SJCRH30 (cell line): Measurements from ENCODE around the gene MYO1E. TPM values are rescaled to one million over a fixed set of nuclear protein-coding genes. Genes with fewer than 3 reads are reported as not detected.
"Not testable (repeated sequence)": the region's sequence is repeated elsewhere in the genome, so short reads cannot be mapped to it uniquely, and the experiment has no call there.

ENCODE experiments used
- DNase-seq, 2 experiments: peaks; one replicate each; pipeline ENCODE4 v3.0.0-alpha.2; 2015 to 2020
- H3K27ac ChIP-seq: fragments of 250-450 bp; sonication (Bioruptor Pico); 2 replicates; pipeline ENCODE4 v1.5.1; 2020; ENCODE audit warnings: mild to moderate bottlenecking, moderate library complexity
- H3K27me3 ChIP-seq: fragments of 250-450 bp; sonication (Bioruptor Pico); 2 replicates; pipeline ENCODE4 v1.5.1; 2020; ENCODE audit warnings: mild to moderate bottlenecking, moderate library complexity
- H3K36me3 ChIP-seq: fragments of 250-450 bp; sonication (Bioruptor Pico); 2 replicates; pipeline ENCODE4 v1.5.1; 2020; ENCODE audit warnings: mild to moderate bottlenecking, moderate library complexity
- H3K4me1 ChIP-seq: fragments of 250-450 bp; sonication (Bioruptor Pico); 2 replicates; pipeline ENCODE4 v1.5.1; 2020; ENCODE audit warnings: mild to moderate bottlenecking, moderate library complexity
- H3K4me3 ChIP-seq: fragments of 250-450 bp; sonication (Bioruptor Pico); 2 replicates; pipeline ENCODE4 v1.5.1; 2020; ENCODE audit warnings: mild to moderate bottlenecking, moderate library complexity
- H3K9me3 ChIP-seq: fragments of 250-450 bp; sonication (Bioruptor Pico); replicated peaks from 2 replicates; pipeline ENCODE4 v1.5.1; 2020; ENCODE audit warnings: mild to moderate bottlenecking, moderate library complexity
- total RNA-seq: library from RNA; depleted of rRNA; stranded (reverse); fragments of >200 nt; shearing (Covaris generic); gene quantifications from 2 replicates; pipeline ENCODE4 v1.2.3, GENCODE V29; 2014; rRNA removed

MYO1E gene
- total RNA-seq = 116 and 176 TPM in 2 replicates

DNA sequence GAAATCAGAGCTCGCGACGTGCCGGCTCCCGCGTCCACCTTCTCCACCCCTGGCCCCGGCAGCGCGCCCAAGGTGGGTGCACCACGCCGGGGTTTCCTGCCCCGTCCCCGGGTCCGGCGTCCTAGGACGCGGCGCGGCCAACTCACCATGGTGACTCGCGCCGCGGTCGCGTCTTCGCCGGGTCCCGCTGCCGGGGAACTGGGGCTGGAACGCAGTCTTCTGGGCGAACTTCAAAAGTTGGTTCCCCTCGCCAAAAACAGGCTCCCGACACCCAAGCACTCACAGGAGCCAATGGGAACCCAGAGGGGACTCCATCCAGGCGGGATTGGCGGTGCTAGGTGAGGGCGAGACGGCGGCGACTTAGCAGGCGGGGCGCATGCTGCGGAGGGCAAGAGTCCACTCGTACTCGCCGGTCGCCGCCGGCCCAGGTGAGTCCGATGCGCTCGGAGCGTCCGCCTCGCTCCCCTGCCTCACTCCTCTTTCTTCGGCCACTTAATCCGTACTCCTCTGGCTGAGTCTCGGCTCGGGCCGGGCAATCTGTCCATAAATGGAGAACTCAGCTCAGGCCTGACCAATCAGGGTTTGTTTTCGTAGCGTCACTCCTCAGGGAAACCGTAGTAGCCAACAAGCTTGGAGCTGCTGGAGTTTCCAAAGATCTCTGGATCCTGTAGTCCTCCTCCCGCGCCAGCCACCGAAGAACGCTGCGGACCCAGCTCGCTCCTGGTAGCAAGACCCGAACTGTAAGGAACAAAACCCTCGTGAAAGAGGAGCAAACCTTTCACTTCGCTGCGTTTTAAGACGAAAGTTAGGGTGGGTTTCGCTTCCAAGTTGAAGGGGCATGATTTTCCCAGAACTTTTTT, at the start of gene MYO1E:
Gene MYO1E, minus strand, starts transcription at position 520 of the 860 bp plus-strand sequence. Its CDS starts 371 bp downstream, at position 149.
- no peaks in the 10 kb centered on the region for H3K27me3 ChIP-seq
- H3K4me3 ChIP-seq = peak within 1 kb of the TSS; percentile 80
- H3K9me3 ChIP-seq = no peaks in the 10 kb centered on the region
- H3K36me3 ChIP-seq = peaks cover 5% of the 10 kb centered on the region
- peaks cover 9% of the 10 kb centered on the region for H3K4me1 ChIP-seq
- peak within 1 kb of the TSS; percentile 72 for H3K27ac ChIP-seq
- DNase-seq = peak; percentile 94 to 98

DNA sequence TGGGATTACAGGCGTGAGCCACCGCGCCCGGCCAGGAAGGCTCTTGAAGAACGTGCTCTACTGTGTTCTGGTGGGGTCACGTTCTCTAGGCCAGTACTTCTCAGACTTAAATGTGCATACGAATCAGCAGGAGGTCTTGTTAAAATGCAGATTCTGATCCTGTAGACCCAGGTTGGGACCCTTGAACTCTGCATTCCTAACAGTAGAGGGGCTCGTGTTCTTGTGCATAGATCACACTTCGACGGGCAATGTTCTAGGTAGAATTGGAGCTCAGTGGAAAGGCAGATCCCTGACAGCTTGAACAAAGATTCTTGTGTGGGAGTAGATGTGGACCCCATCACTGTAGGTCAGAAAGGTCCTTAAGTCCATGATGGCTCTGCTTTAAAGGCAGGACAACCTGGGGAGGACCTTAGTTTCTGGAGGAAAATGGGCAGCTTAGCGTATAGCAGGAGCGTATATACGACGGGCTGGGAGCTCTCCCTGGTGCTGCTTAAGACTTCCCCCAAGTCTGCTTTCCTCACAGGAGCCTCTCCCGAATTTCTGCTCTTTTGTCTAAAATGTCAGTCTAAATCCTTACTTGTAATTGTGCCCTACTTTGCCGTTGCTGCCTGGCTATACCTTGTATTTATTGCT, 48.4 kb upstream of the MYO1E start:
- H3K4me1 ChIP-seq = no peaks in the 10 kb centered on the region
- no peaks in the 10 kb centered on the region; the same call in 1 of the 2 replicates for H3K27me3 ChIP-seq
- H3K4me3 ChIP-seq = no peak overlapping the region
- no peaks in the 10 kb centered on the region for H3K36me3 ChIP-seq
- peak; percentile 38 to 61 for DNase-seq
- H3K9me3 ChIP-seq = no peaks in the 10 kb centered on the region
- H3K27ac ChIP-seq = no peak overlapping the region

- H3K4me3 ChIP-seq = no peak overlapping the region
- no peaks in the 10 kb centered on the region for H3K36me3 ChIP-seq
- no peak overlapping the region for H3K27ac ChIP-seq
- no peaks in the 10 kb centered on the region for H3K27me3 ChIP-seq
- DNase-seq = no peak
- no peaks in the 10 kb centered on the region for H3K9me3 ChIP-seq
- no peaks in the 10 kb centered on the region for H3K4me1 ChIP-seq
Observed at GRCh38 chr15:59420108-59420507, 47.4 kb upstream of the MYO1E start.

GRCh38 chr15:59419170-59419569, 46.5 kb upstream of the MYO1E start:
- Histone ChIP-seq H3K4me3 (no peak overlapping the region), H3K27me3 (no peaks in the 10 kb centered on the region), H3K36me3 (no peaks in the 10 kb centered on the region), H3K27ac (no peak overlapping the region), H3K9me3 (no peaks in the 10 kb centered on the region), H3K4me1 (no peaks in the 10 kb centered on the region)
- no peak for DNase-seq

DNA sequence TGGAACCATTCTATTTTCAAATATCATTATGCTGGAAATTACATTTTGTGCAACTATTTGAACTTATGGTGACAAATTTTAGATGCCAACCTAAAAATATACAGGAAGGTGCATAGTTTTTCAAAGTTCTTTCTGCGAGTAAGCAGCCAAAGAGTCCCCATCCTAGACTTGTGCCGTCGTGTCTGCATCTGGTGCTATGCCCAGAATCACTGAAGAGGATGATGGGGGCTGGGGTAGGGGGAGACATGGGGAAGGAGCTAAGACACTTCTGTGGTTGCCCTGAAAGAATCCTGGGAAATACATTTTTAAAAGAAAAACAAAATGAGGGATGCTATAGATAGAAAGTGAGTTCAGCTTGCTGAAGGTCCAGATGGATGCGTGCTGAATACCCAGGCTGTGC, 44.1 kb upstream of the MYO1E start:
- Histone ChIP-seq H3K9me3 (no peaks in the 10 kb centered on the region), H3K4me3 (no peak overlapping the region), H3K27ac (no peak overlapping the region), H3K4me1 (no peaks in the 10 kb centered on the region), H3K27me3 (no peaks in the 10 kb centered on the region), H3K36me3 (no peaks in the 10 kb centered on the region)
- no peak for DNase-seq

DNA sequence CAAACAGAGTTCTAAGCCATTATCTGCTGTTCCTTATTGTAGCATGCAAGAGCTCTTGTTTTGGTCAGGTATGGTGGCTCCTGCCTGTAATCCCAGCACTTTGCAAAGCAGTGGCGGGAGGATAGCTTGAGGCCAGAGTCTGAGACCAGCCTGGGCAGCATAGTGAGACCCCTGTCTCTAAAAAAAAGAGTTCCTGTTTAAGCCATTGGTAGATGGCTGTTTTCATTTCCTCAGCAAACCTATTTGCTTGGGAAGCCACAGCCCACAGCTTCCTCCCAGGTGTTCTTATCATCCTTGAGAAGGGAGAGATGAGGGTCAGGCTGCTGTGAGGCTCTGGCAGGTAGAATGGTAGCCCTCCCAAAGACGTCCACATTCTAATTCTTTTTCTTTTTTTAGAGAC, 40.9 kb upstream of the MYO1E start:
- Histone ChIP-seq H3K27ac (no peak overlapping the region), H3K4me3 (no peak overlapping the region), H3K36me3 (no peaks in the 10 kb centered on the region), H3K9me3 (no peaks in the 10 kb centered on the region), H3K27me3 (no peaks in the 10 kb centered on the region), H3K4me1 (no peaks in the 10 kb centered on the region)
- DNase-seq = no peak

- Histone ChIP-seq H3K9me3 (no peaks in the 10 kb centered on the region), H3K27me3 (no peaks in the 10 kb centered on the region), H3K36me3 (no peaks in the 10 kb centered on the region), H3K4me1 (no peaks in the 10 kb centered on the region), H3K4me3 (no peak overlapping the region), H3K27ac (no peak overlapping the region)
- DNase-seq = peak in 1 of 2 experiments; percentile 25
Observed at GRCh38 chr15:59410391-59410896, 37.8 kb upstream of the MYO1E start.

- no peak for DNase-seq
- no peak overlapping the region for H3K27ac ChIP-seq
- no peaks in the 10 kb centered on the region for H3K4me1 ChIP-seq
- no peak overlapping the region for H3K4me3 ChIP-seq
- H3K27me3 ChIP-seq = no peaks in the 10 kb centered on the region
- no peaks in the 10 kb centered on the region for H3K36me3 ChIP-seq
- H3K9me3 ChIP-seq = no peaks in the 10 kb centered on the region
Observed at GRCh38 chr15:59407946-59408345, 35.3 kb upstream of the MYO1E start.

DNA sequence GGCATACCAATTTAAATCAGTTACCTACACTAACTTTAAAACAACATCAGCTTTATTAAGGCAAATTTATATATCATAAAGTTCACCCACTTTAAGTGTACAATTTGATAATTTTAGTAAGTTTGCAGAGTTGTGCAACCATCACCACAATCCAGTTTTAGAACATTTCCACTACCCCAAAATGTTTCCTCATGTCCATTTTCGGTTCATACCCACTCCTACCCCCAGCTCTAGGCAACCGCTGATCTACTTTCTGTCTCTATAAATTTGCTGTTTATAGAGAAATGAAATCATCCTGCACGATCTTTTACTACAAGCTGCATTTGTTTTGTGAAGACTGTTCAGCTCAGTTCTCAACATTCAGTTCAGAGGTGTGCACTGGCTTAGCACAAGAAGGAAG, 33.8 kb upstream of the MYO1E start:
- Histone ChIP-seq H3K27me3 (no peaks in the 10 kb centered on the region), H3K9me3 (no peaks in the 10 kb centered on the region), H3K4me1 (no peaks in the 10 kb centered on the region; the same call in 1 of the 2 replicates), H3K36me3 (no peaks in the 10 kb centered on the region), H3K4me3 (no peak overlapping the region), H3K27ac (no peak overlapping the region)
- no peak for DNase-seq

GRCh38 chr15:59405079-59405478, 32.4 kb upstream of the MYO1E start:
- Histone ChIP-seq H3K9me3 (no peaks in the 10 kb centered on the region), H3K27ac (no peak overlapping the region), H3K4me1 (no peaks in the 10 kb centered on the region; the same call in 1 of the 2 replicates), H3K27me3 (no peaks in the 10 kb centered on the region), H3K4me3 (no peak overlapping the region), H3K36me3 (no peaks in the 10 kb centered on the region)
- DNase-seq = no peak

DNA sequence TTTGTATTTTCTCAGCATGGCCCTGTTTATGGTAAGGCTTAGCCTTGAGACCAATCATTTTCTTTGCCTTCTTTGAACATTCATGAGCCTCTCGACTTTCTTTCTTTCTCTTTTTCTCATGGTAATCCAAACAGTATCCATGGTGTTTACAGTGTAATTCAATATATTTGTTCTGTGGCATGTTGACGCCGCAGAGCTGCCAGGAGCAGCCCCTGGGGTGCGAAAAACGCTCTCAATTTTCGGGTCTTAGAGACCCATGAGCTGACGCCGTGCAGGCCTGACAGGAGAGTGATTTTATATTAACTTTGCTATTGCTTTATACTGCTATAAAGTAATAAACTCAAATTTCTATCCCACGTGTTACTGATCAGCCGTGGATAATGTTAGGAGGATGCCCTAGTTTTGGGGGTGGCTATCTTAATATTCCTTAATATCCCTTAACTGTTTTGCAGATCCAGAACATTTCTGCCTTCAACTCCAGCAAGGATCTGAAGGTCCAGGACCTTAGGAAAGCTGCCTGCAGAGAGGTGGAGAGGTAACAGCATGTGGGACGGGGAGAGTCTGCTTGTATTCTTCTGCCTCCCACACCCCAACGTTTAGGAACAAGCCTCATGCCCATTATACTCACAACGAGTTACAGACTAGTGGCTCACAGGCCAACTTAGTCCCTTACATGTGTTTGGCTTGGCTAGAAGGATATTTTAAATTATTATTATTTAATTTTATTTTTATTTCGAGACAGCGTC, 29.3 kb upstream of the MYO1E start:
- H3K27me3 ChIP-seq = 0 out of 2 replicates have a peak, but pooled peaks cover 4% of the 10 kb centered on the region
- no peaks in the 10 kb centered on the region for H3K36me3 ChIP-seq
- peak; percentile 21 to 33 for DNase-seq
- no peaks in the 10 kb centered on the region; the same call in 1 of the 2 replicates for H3K4me1 ChIP-seq
- no peak overlapping the region for H3K4me3 ChIP-seq
- no peak overlapping the region for H3K27ac ChIP-seq
- H3K9me3 ChIP-seq = no peaks in the 10 kb centered on the region

DNA sequence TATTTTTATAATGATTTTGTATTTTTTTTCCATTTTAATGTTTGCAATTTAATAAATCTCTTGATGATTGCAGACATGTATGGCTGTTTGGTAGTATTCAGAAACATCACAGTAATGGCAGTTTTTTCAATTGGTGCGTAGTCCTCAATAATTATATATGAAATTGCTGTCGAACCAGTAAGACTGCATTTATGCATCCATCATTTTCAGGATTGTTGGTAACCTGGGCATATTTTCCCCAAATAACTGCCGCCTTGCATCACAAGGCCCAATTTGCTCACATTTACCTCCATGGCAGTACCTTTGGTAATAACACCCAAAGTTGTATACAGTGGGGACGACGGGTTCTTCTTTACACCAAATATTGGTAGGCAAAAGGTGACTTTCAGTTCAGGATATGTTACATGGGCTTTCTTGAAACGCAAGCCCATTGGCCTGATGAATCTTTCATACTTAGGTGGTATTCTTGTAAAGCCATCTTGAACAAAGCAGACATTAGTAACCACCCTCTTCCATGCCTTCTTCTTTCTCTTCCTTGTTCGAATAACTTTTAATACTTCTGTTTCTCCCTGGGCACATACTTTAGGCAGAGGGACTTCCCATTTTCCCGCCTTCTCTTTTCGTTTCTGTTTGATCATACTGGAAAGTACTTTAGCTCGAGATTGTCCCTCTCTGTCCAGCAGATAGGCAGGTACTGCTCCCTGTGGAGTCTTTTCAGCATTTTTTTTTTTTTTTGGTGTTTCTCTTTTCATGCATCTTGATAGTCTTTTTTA, 28.6 kb upstream of the MYO1E start:
- not testable (repeated sequence) for DNase-seq, H3K27ac ChIP-seq, H3K4me3 ChIP-seq, H3K4me1 ChIP-seq, H3K9me3 ChIP-seq, H3K27me3 ChIP-seq, H3K36me3 ChIP-seq

- no peak overlapping the region for H3K27ac ChIP-seq
- H3K9me3 ChIP-seq = no peaks in the 10 kb centered on the region
- H3K4me1 ChIP-seq = no peaks in the 10 kb centered on the region; the same call in 1 of the 2 replicates
- no peak overlapping the region for H3K4me3 ChIP-seq
- DNase-seq = no peak
- 0 out of 2 replicates have a peak, but pooled peaks cover 4% of the 10 kb centered on the region for H3K27me3 ChIP-seq
- no peaks in the 10 kb centered on the region for H3K36me3 ChIP-seq
Observed at GRCh38 chr15:59400103-59400813, 27.6 kb upstream of the MYO1E start.
